PFSK-1 (cell line): Measurements from ENCODE around the gene HSPB8.

ENCODE experiments used
- FOXP2 ChIP-seq: optimal IDR thresholded peaks from 2 replicates; pipeline ENCODE3; 2011; ENCODE audit warnings: borderline replicate concordance, control low read depth, inconsistent platforms; ENCODE audit not compliant: insufficient read depth; ENCODE audit errors: extremely low read length, extremely low read depth
- POLR2AphosphoS5 ChIP-seq: IDR thresholded peaks from 2 replicates; pipeline ENCODE4 v1.6.1; 2012; ENCODE audit warnings: low read depth, mild to moderate bottlenecking, control low read depth, low read length, moderate library complexity
- REST ChIP-seq, 2 experiments: IDR thresholded peaks; 2 replicates each; pipeline versions ENCODE4 v1.6.1 to v1.8.0; 2011 to 2012; ENCODE audit warnings: low read depth in 2 of 2, low read length in 2 of 2, control low read depth in 1 of 2, inconsistent platforms in 1 of 2, mild to moderate bottlenecking in 1 of 2, moderate library complexity in 1 of 2; ENCODE audit not compliant: insufficient read depth in 1 of 2
- SIN3A ChIP-seq: IDR thresholded peaks from 2 replicates; pipeline ENCODE4 v1.6.1; 2012; ENCODE audit warnings: mild to moderate bottlenecking, low read length, moderate library complexity, borderline replicate concordance; ENCODE audit not compliant: insufficient read depth

- TF ChIP-seq REST (IDR thresholded peaks at IDR 0.05; ENCODE audit: insufficient read depth in 1 of 2, low read depth in 2 of 2, low read length in 2 of 2) (no peak), FOXP2 (no peak), POLR2AphosphoS5 (no peak), SIN3A (no peak)
Measured at GRCh38 chr12:119229837-119230236, 51.1 kb downstream of the HSPB8 start.
